Peyer's patch (tissue), 4 donors: Measurements from ENCODE around the gene TSEN34. TPM values are rescaled to one million over a fixed set of nuclear protein-coding genes. Genes with fewer than 3 reads are reported as not detected.
"Not testable (repeated sequence)": the region's sequence is repeated elsewhere in the genome, so short reads cannot be mapped to it uniquely, and the experiment has no call there.

ENCODE experiments used
- DNase-seq, 3 donors: peaks; one replicate each; pipeline ENCODE4 v3.0.0-alpha.2; 2017 to 2019
- H3K27ac ChIP-seq, 4 donors: fragments of 200-600 bp; sonication (generic); one replicate each; pipeline ENCODE4 v1.5.1; 2016 to 2019
- H3K27me3 ChIP-seq, 2 donors: fragments of 200-600 bp; sonication (generic); one replicate each; pipeline ENCODE4 v1.5.1; 2019
- H3K36me3 ChIP-seq, 3 donors: fragments of 200-600 bp; sonication (generic); one replicate each; pipeline ENCODE4 v1.5.1; 2016 to 2019
- H3K4me1 ChIP-seq, 4 donors: fragments of 200-600 bp; sonication (generic); one replicate each; pipeline ENCODE4 v1.5.1; 2016 to 2019
- H3K4me3 ChIP-seq, 4 donors: fragments of 200-600 bp; sonication (generic); 1 replicate in 3 of 4; 2 replicates in 1 of 4; pipeline ENCODE4 v1.5.1; 2016 to 2019; ENCODE audit warnings: mild to moderate bottlenecking in 1 of 4
- H3K9me3 ChIP-seq, 4 donors: fragments of 200-600 bp; sonication (generic); one replicate each; pipeline ENCODE4 v1.5.1; 2016 to 2019; ENCODE audit warnings: mild to moderate bottlenecking in 1 of 4
- CTCF ChIP-seq, 6 experiments: fragments of 450-650 bp in 4 of 6; fragments of 200-600 bp in 2 of 6; sonication (generic) in 1 of 6; IDR thresholded peaks; one replicate each; pipeline ENCODE4 v1.5.1; 2017 to 2019; ENCODE audit warnings: antibody characterized with exemption in 6 of 6, mild to moderate bottlenecking in 3 of 6, moderate library complexity in 1 of 6
- POLR2A ChIP-seq, 2 donors: fragments of 450-650 bp; IDR thresholded peaks; one replicate each; pipeline ENCODE4 v1.5.1; 2017; ENCODE audit warnings: antibody characterized with exemption in 2 of 2, mild to moderate bottlenecking in 2 of 2, moderate library complexity in 2 of 2
- total RNA-seq, 4 donors: library from RNA; depleted of rRNA; stranded (reverse); fragments of >200 nt; gene quantifications; one replicate each; pipeline ENCODE4 v1.1.0, GENCODE V29; 2016

Gene TSEN34
- total RNA-seq, 4 donors from 2014 or later, result 29.7 to 50.4 (median 42.2) TPM

GRCh38 chr19:54162884-54163283, 28.2 kb upstream of the TSEN34 start:
- Histone ChIP-seq H3K36me3 (peaks cover 0 to 3% (median 0%) of the 10 kb centered on the region in 3 donors), H3K4me3 (peak overlapping the region in 3 of 4 donors; percentile 43 to 53 (median 49)), H3K27ac (peak overlapping the region in 3 of 4 donors; percentile 60 to 92 (median 86)), H3K27me3 (no peaks in the 10 kb centered on the region), H3K9me3 (no peaks in the 10 kb centered on the region), H3K4me1 (peaks cover 5 to 64% (median 16%) of the 10 kb centered on the region in 4 donors)
- peak in 1 of 3 donors; percentile 46 for DNase-seq
- TF ChIP-seq CTCF (IDR thresholded peaks at IDR 0.05), result no peak
- no peak for TF ChIP-seq POLR2A (IDR thresholded peaks at IDR 0.05)

GRCh38 chr19:54164369-54165068, 26.6 kb upstream of the TSEN34 start:
- peak overlapping the region in 1 of 4 donors; percentile 66 for H3K27ac ChIP-seq
- DNase-seq, result peak; percentile 25 to 96 (median 93)
- no peaks in the 10 kb centered on the region for H3K27me3 ChIP-seq
- peak overlapping the region in 2 of 4 donors; percentile 2 to 48 for H3K4me3 ChIP-seq
- TF ChIP-seq CTCF (IDR thresholded peaks at IDR 0.05) (peak in 2 of 6 experiments; percentile 19 to 29), POLR2A (IDR thresholded peaks at IDR 0.05) (peak in 1 of 2 donors; percentile 62)
- no peaks in the 10 kb centered on the region for H3K36me3 ChIP-seq
- H3K4me1 ChIP-seq, result peaks cover 5 to 56% (median 8%) of the 10 kb centered on the region in 4 donors
- no peaks in the 10 kb centered on the region for H3K9me3 ChIP-seq

GRCh38 chr19:54165222-54165621, 25.9 kb upstream of the TSEN34 start:
- no peak overlapping the region for H3K4me3 ChIP-seq
- no peak for TF ChIP-seq POLR2A (IDR thresholded peaks at IDR 0.05)
- no peak for TF ChIP-seq CTCF (IDR thresholded peaks at IDR 0.05)
- no peaks in the 10 kb centered on the region for H3K9me3 ChIP-seq
- no peak for DNase-seq
- peaks cover 5 to 55% (median 8%) of the 10 kb centered on the region in 4 donors for H3K4me1 ChIP-seq
- H3K27ac ChIP-seq, result peak overlapping the region in 1 of 4 donors; percentile 44
- H3K36me3 ChIP-seq, result no peaks in the 10 kb centered on the region
- no peaks in the 10 kb centered on the region for H3K27me3 ChIP-seq

- Histone ChIP-seq H3K27ac (no peak overlapping the region), H3K4me1 (peaks cover 3 to 30% (median 7%) of the 10 kb centered on the region in 4 donors), H3K36me3 (no peaks in the 10 kb centered on the region), H3K9me3 (no peaks in the 10 kb centered on the region), H3K4me3 (no peak overlapping the region), H3K27me3 (no peaks in the 10 kb centered on the region)
- TF ChIP-seq POLR2A (IDR thresholded peaks at IDR 0.05) (no peak), CTCF (IDR thresholded peaks at IDR 0.05) (peak; percentile 49 to 97 (median 83))
- DNase-seq, result peak; percentile 89 to 97 (median 94)
Observed at GRCh38 chr19:54168174-54168917, 22.8 kb upstream of the TSEN34 start.

- H3K27ac ChIP-seq, result no peak overlapping the region
- H3K9me3 ChIP-seq, result no peaks in the 10 kb centered on the region
- peaks cover 3 to 24% (median 8%) of the 10 kb centered on the region in 4 donors for H3K4me1 ChIP-seq
- no peaks in the 10 kb centered on the region for H3K27me3 ChIP-seq
- H3K4me3 ChIP-seq, result no peak overlapping the region
- no peaks in the 10 kb centered on the region for H3K36me3 ChIP-seq
- TF ChIP-seq POLR2A (IDR thresholded peaks at IDR 0.05) (no peak), CTCF (IDR thresholded peaks at IDR 0.05) (no peak)
- peak in 2 of 3 donors; percentile 45 for DNase-seq
Observed at GRCh38 chr19:54169149-54169740, 21.9 kb upstream of the TSEN34 start.

GRCh38 chr19:54171736-54172431, 19.2 kb upstream of the TSEN34 start:
- H3K27me3 ChIP-seq, H3K9me3 ChIP-seq, H3K4me1 ChIP-seq: not testable (repeated sequence)
- H3K36me3 ChIP-seq, result peaks cover 0 to 11% (median 0%) of the 10 kb centered on the region in 3 donors
- DNase-seq, result peak in 1 of 3 donors; percentile 44
- peak overlapping the region in 2 of 4 donors; percentile 81 to 85 for H3K27ac ChIP-seq
- peak overlapping the region in 2 of 4 donors; percentile 59 to 65 for H3K4me3 ChIP-seq
